ENCODE results near the gene TRPM3. TPM values are rescaled to one million over a fixed set of nuclear protein-coding genes. Genes with fewer than 3 reads are reported as not detected.

TRPM3 gene
- total RNA-seq, 1 experiment from 2014 or later = 0.26 TPM

- TF ChIP-seq EZH2 (IDR thresholded peaks at IDR 0.05; ENCODE audit: low read depth) (no peak), CTCF (conservative IDR thresholded peaks at IDR 0.05) (no peak)
- Histone ChIP-seq H2AFZ (no peak overlapping the region), H3K9me3 (ENCODE audit: insufficient read depth, low read depth) (no peaks in the 10 kb centered on the region), H3K9me2 (ENCODE audit: insufficient read depth) (no peaks in the 10 kb centered on the region), H3K79me2 (ENCODE audit: low read depth) (no peaks in the 10 kb centered on the region), H3F3A (ENCODE audit: insufficient read depth, low read depth) (no peaks in the 10 kb centered on the region), H3K36me3 (ENCODE audit: low read depth) (no peaks in the 10 kb centered on the region), H3K4me1 (replicated peaks; ENCODE audit: insufficient read depth) (no peaks in the 10 kb centered on the region), H4K20me1 (ENCODE audit: insufficient read depth) (no peaks in the 10 kb centered on the region), H3K4me2 (no peak overlapping the region), H3K27me3 (ENCODE audit: insufficient read depth, low read depth) (no peaks in the 10 kb centered on the region), H3K4me3 (no peak overlapping the region), H3K27ac (no peak overlapping the region)
- DNase-seq = no peak
- no TSS peak for BruUV-seq (replicated peaks)
- ChIA-PET POLR2A (ENCODE audit: unreplicated experiment) (no interaction called here), CTCF (no interaction called here)
- intact Hi-C loops (cut with micrococcal nuclease; ENCODE audit: unreplicated experiment) = no loop called here
These were observed 557.8 kb downstream of the TRPM3 start for GRCh38 chr9:70563431-70564204.

- no peaks in the 10 kb centered on the region for H4K20me1 ChIP-seq (ENCODE audit: insufficient read depth)
- no peaks in the 10 kb centered on the region for H3F3A ChIP-seq (ENCODE audit: insufficient read depth, low read depth)
- intact Hi-C loops (cut with micrococcal nuclease; ENCODE audit: unreplicated experiment) = no loop called here
- no TSS peak for BruUV-seq (replicated peaks)
- no peaks in the 10 kb centered on the region for H3K9me3 ChIP-seq (ENCODE audit: insufficient read depth, low read depth)
- no peak overlapping the region for H3K4me2 ChIP-seq
- ChIA-PET POLR2A (ENCODE audit: unreplicated experiment) (no interaction called here), CTCF (no interaction called here)
- no peak for TF ChIP-seq CTCF (conservative IDR thresholded peaks at IDR 0.05)
- TF ChIP-seq EZH2 (IDR thresholded peaks at IDR 0.05; ENCODE audit: low read depth) = no peak
- no peaks in the 10 kb centered on the region for H3K4me1 ChIP-seq (replicated peaks; ENCODE audit: insufficient read depth)
- H3K36me3 ChIP-seq (ENCODE audit: low read depth) = no peaks in the 10 kb centered on the region
- no peak overlapping the region for H3K4me3 ChIP-seq
- no peaks in the 10 kb centered on the region for H3K27me3 ChIP-seq (ENCODE audit: insufficient read depth, low read depth)
- no peak for DNase-seq
- H3K79me2 ChIP-seq (ENCODE audit: low read depth) = no peaks in the 10 kb centered on the region
- no peak overlapping the region for H3K27ac ChIP-seq
- H3K9me2 ChIP-seq (ENCODE audit: insufficient read depth) = no peaks in the 10 kb centered on the region
- H2AFZ ChIP-seq = no peak overlapping the region
These were observed 558.4 kb downstream of the TRPM3 start for GRCh38 chr9:70563010-70563409.

DNA sequence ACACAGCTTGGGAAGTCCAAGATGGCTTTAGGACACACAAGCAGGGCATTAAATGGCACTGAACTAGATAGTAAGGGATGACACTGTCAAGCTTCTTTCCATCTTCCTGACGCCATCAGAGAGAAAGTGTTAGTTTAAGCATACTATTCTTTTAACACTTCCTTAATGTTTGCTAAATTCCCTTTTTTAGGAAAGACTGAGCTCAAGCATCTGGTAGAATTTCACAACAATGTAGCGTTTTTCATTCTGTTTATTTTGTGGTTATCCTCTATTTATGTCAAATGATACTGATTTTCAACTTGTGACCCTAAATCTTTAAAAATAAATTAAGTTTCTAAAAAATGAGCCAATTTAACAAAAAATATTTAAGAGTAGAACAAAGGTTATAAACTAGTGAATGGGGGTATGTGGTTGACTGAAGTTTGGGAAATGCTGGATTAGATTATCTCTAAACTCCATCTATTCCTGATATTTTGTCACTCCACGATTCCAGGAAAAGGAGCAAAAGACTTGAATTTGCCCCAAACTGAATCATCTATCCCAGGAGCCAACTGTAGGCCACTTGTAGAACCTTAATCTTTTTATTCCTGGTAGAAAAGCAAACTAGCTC is 559.5 kb downstream of the TRPM3 start:
- no peaks in the 10 kb centered on the region for H3K9me3 ChIP-seq (ENCODE audit: insufficient read depth, low read depth)
- no peak overlapping the region for H2AFZ ChIP-seq
- no peaks in the 10 kb centered on the region for H3K4me1 ChIP-seq (replicated peaks; ENCODE audit: insufficient read depth)
- POLR2A ChIA-PET (ENCODE audit: unreplicated experiment) = no interaction called here
- H3F3A ChIP-seq (ENCODE audit: insufficient read depth, low read depth) = no peaks in the 10 kb centered on the region
- intact Hi-C loops (cut with micrococcal nuclease; ENCODE audit: unreplicated experiment) = no loop called here
- no peak overlapping the region for H3K4me3 ChIP-seq
- H3K4me2 ChIP-seq = no peak overlapping the region
- DNase-seq = no peak
- TF ChIP-seq EZH2 (IDR thresholded peaks at IDR 0.05; ENCODE audit: low read depth) (no peak), CTCF (conservative IDR thresholded peaks at IDR 0.05) (no peak)
- CTCF ChIA-PET = interaction anchor here (0.6 kb wide), 1 partner anchor 40 kb away, joined by 9 read pairs; no protein-coding TSS in a partner anchor
- no peaks in the 10 kb centered on the region for H3K79me2 ChIP-seq (ENCODE audit: low read depth)
- H3K27me3 ChIP-seq (ENCODE audit: insufficient read depth, low read depth) = no peaks in the 10 kb centered on the region
- no peaks in the 10 kb centered on the region for H4K20me1 ChIP-seq (ENCODE audit: insufficient read depth)
- no TSS peak for BruUV-seq (replicated peaks)
- no peaks in the 10 kb centered on the region for H3K36me3 ChIP-seq (ENCODE audit: low read depth)
- H3K27ac ChIP-seq = no peak overlapping the region
- H3K9me2 ChIP-seq (ENCODE audit: insufficient read depth) = no peaks in the 10 kb centered on the region
